ENCODE results near the gene B3GNT3.
"Not testable (repeated sequence)": the region's sequence is repeated elsewhere in the genome, so short reads cannot be mapped to it uniquely, and the experiment has no call there.

Gene B3GNT3

GRCh38 chr19:17796838-17797423, 2.0 kb downstream of the B3GNT3 start:
- DNase-seq (ENCODE audit: low spot score), result no peak

GRCh38 chr19:17797424-17798201, 2.7 kb downstream of the B3GNT3 start:
- DNase-seq (ENCODE audit: low spot score), result no peak

GRCh38 chr19:17798599-17798998, 3.7 kb downstream of the B3GNT3 start:
- DNase-seq (ENCODE audit: low spot score), result not testable (repeated sequence)

GRCh38 chr19:17802137-17802858, 7.4 kb downstream of the B3GNT3 start:
- DNase-seq (ENCODE audit: low spot score), result no peak

GRCh38 chr19:17803264-17803896, 8.4 kb downstream of the B3GNT3 start:
- no peak for DNase-seq (ENCODE audit: low spot score)

GRCh38 chr19:17805427-17805826, 10.5 kb downstream of the B3GNT3 start:
- DNase-seq (ENCODE audit: low spot score), result no peak

GRCh38 chr19:17806945-17807344, 12.0 kb downstream of the B3GNT3 start:
- no peak for DNase-seq (ENCODE audit: low spot score)

- DNase-seq (ENCODE audit: low spot score), result no peak
Measured at GRCh38 chr19:17807731-17808316, 12.9 kb downstream of the B3GNT3 start.

GRCh38 chr19:17811103-17811502, 16.2 kb downstream of the B3GNT3 start:
- DNase-seq (ENCODE audit: low spot score), result no peak

- no peak for DNase-seq (ENCODE audit: low spot score)
Measured at GRCh38 chr19:17811681-17812080, 16.7 kb downstream of the B3GNT3 start.

GRCh38 chr19:17812099-17812498, 17.2 kb downstream of the B3GNT3 start:
- no peak for DNase-seq (ENCODE audit: low spot score)

- DNase-seq (ENCODE audit: low spot score), result no peak
Measured at GRCh38 chr19:17817668-17818363, 22.9 kb downstream of the B3GNT3 start.

- DNase-seq (ENCODE audit: low spot score), result no peak
Measured at GRCh38 chr19:17821190-17821589, 26.3 kb downstream of the B3GNT3 start, which contains the start of gene INSL3. Gene INSL3, minus strand, starts transcription at chr19:17821519. Its CDS starts 13 bp downstream, at chr19:17821506.

GRCh38 chr19:17824339-17824738, 29.4 kb downstream of the B3GNT3 start:
- DNase-seq (ENCODE audit: low spot score), result no peak

GRCh38 chr19:17826508-17827056, 31.6 kb downstream of the B3GNT3 start:
- DNase-seq (ENCODE audit: low spot score), result no peak

GRCh38 chr19:17829855-17830566, 35.1 kb downstream of the B3GNT3 start:
- peak; percentile 86 for DNase-seq (ENCODE audit: low spot score)

- peak; percentile 98 for DNase-seq (ENCODE audit: low spot score)
Measured at GRCh38 chr19:17830567-17831418, 35.9 kb downstream of the B3GNT3 start.

- no peak for DNase-seq (ENCODE audit: low spot score)
Measured at GRCh38 chr19:17831419-17831888, 36.5 kb downstream of the B3GNT3 start.

GRCh38 chr19:17832443-17833208, 37.7 kb downstream of the B3GNT3 start:
- DNase-seq (ENCODE audit: low spot score), result no peak

All from ecto neural progenitor cell (in vitro differentiated cells).